ENCODE data around the gene OSBPL9. TPM values are rescaled to one million over a fixed set of nuclear protein-coding genes. Genes with fewer than 3 reads are reported as not detected.
"Not testable (repeated sequence)": the region's sequence is repeated elsewhere in the genome, so short reads cannot be mapped to it uniquely, and the experiment has no call there.

OSBPL9 gene
- polyA plus RNA-seq, 3 donors: 25.5 to 34.0 (median 28.0) TPM

- no peak overlapping the region for H3K27ac ChIP-seq (ENCODE audit: low read depth, low read length)
- 79 to 90% (median 84%) methylated on average over 1 of the region's 1 CpG for WGBS, 3 donors
Observed at GRCh38 chr1:51792864-51793263, 176.0 kb downstream of the OSBPL9 start.

DNA sequence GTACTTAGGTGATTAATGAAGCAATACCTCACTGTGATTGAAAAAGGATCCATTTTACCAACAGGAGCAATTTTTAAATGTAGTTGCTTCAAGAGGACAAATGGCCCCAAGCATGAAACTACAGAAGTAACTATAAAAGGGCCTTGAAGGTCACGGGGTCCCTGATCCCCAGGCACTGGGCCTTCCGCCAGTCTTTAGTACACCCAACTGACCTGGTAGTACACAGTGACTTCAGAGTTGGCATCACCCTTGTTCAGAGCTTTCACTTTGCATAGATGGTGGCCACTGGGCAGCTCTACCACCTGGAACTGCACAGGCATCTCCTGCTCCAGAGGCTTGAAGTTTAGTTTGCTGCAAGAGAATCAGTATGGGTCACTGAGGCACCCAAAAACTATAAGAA, 177.4 kb downstream of the OSBPL9 start:
- no peak overlapping the region for H3K27ac ChIP-seq (ENCODE audit: low read depth, low read length)
- 96% methylated on average over 2 of the region's 2 CpGs for WGBS, 3 donors

GRCh38 chr1:51794868-51795267, 178.0 kb downstream of the OSBPL9 start:
- no peak overlapping the region for H3K27ac ChIP-seq (ENCODE audit: low read depth, low read length)

- no peak overlapping the region for H3K27ac ChIP-seq (ENCODE audit: low read depth, low read length)
- 94 to 98% (median 97%) methylated on average over 2 of the region's 2 CpGs for WGBS, 3 donors
Observed at GRCh38 chr1:51799372-51799771, 182.5 kb downstream of the OSBPL9 start.

DNA sequence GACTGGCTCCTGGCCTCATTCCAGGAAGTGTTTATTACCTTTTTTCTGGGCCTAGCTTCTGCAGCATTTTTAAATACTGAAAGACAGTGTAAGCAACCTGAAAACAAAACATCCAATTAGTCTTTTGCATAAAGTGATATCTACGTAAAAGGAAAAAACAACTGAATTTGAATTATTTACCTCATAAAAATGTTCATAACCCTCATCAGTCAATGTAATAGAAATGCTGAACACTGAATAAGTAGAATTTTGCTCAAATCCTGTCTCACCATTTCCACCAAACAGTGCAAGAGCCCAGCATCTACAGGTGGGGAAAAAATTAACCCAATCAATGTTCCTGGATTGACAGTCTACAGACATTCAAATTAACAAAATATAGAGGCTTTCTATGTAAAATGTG, 197.6 kb downstream of the OSBPL9 start:
- WGBS, 3 donors: 96 to 100% (median 97%) methylated on average over 1 of the region's 1 CpG
- no peak overlapping the region for H3K27ac ChIP-seq (ENCODE audit: low read depth, low read length)

GRCh38 chr1:51818487-51818886, 201.6 kb downstream of the OSBPL9 start:
- no peak overlapping the region for H3K27ac ChIP-seq (ENCODE audit: low read depth, low read length)
- WGBS, 3 donors: 54 to 97% (median 91%) methylated on average over 3 of the region's 3 CpGs

DNA sequence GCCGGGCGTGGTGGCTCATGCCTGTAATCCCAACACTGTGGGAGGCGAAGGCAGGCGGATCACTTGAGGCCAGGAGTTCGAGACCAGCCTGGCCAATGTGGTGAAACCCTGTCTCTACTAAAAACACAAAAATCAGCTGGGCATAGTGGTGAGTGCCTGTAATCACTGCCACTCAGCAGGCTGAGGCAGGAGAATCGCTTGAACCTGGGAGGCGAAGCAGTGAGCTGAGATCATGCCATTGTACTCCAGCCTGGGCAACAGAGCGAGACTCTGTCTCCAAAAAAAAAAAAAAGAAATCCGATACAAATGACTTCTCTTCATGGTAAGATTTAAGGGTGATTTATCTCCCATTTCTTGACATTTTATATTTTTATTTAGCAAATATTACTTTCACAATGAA, 202.1 kb downstream of the OSBPL9 start:
- H3K27ac ChIP-seq (ENCODE audit: low read depth, low read length): not testable (repeated sequence)
- WGBS, 3 donors: 90 to 97% (median 96%) methylated on average over 9 of the region's 9 CpGs

DNA sequence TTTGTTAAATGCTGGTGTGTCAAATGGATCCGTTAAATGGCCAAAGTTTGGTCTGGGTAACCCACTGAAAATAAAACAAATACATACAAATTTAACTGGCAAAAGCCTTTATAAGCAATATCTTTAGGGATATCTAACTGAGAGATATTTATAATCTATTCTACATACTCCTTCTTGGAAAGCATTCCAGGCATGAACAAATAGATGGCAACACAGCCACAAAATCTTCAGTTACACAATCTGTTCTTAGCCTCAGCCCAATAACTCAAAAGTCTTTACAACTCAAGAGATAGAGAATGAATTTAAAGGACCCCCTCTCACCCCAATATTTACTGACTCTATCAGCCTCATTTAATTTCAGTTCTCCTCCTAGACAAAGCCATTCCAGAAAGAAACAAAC, 202.9 kb downstream of the OSBPL9 start:
- 91 to 100% (median 99%) methylated on average over 1 of the region's 1 CpG for WGBS, 3 donors
- H3K27ac ChIP-seq (ENCODE audit: low read depth, low read length): no peak overlapping the region

- H3K27ac ChIP-seq (ENCODE audit: low read depth, low read length): no peak overlapping the region
- 98 to 100% (median 100%) methylated on average over 2 of the region's 2 CpGs for WGBS, 3 donors
Observed at GRCh38 chr1:51829058-51829457, 212.2 kb downstream of the OSBPL9 start.

- 98 to 100% (median 100%) methylated on average over 2 of the region's 2 CpGs for WGBS, 3 donors
- H3K27ac ChIP-seq (ENCODE audit: low read depth, low read length): no peak overlapping the region
Observed at GRCh38 chr1:51833700-51834099, 216.8 kb downstream of the OSBPL9 start.

GRCh38 chr1:51837243-51837642, 220.4 kb downstream of the OSBPL9 start:
- H3K27ac ChIP-seq (ENCODE audit: low read depth, low read length): no peak overlapping the region
- 78 to 93% (median 91%) methylated on average over 1 of the region's 1 CpG for WGBS, 3 donors

Other genes with a start within 250 kb of the OSBPL9 start
- 10 to 100 TPM in 2 of 3 donors, 1 to 10 TPM in 1; 7.9 to 38.2 (median 16.1) TPM for gene EPS15, start 97.8 kb upstream of the OSBPL9 start, polyA plus RNA-seq

Measured in adipose tissue (tissue), 3 donors.